ENCODE data around the gene CCNE1.
A peak's percentile ranks its signal among the peaks of the same experiment; 100 is the strongest.

The CCNE1 gene

GRCh38 chr19:29811125-29812079, at the start of gene CCNE1:
Gene CCNE1, plus strand, starts transcription at chr19:29811991. Its CDS starts 565 bp downstream, at chr19:29812556.
- peak; percentile 96 for DNase-seq

GRCh38 chr19:29763196-29763595, 48.6 kb upstream of the CCNE1 start:
- DNase-seq, result no peak

- DNase-seq, result no peak
Measured at GRCh38 chr19:29764361-29764760, 47.4 kb upstream of the CCNE1 start.

GRCh38 chr19:29766100-29766499, 45.7 kb upstream of the CCNE1 start:
- DNase-seq, result no peak

- no peak for DNase-seq
Measured at GRCh38 chr19:29767039-29767735, 44.6 kb upstream of the CCNE1 start.

- DNase-seq, result no peak
Measured at GRCh38 chr19:29768166-29768565, 43.6 kb upstream of the CCNE1 start.

GRCh38 chr19:29769997-29770396, 41.8 kb upstream of the CCNE1 start:
- DNase-seq, result no peak

GRCh38 chr19:29770648-29771047, 41.1 kb upstream of the CCNE1 start:
- peak; percentile 63 for DNase-seq

GRCh38 chr19:29771708-29772414, 39.9 kb upstream of the CCNE1 start:
- DNase-seq, result peak; percentile 38

- no peak for DNase-seq
Measured at GRCh38 chr19:29772696-29773095, 39.1 kb upstream of the CCNE1 start.

- DNase-seq, result no peak
Measured at GRCh38 chr19:29773141-29773540, 38.6 kb upstream of the CCNE1 start.

- no peak for DNase-seq
Measured at GRCh38 chr19:29774126-29774525, 37.7 kb upstream of the CCNE1 start.

- DNase-seq, result no peak
Measured at GRCh38 chr19:29777781-29778309, 33.9 kb upstream of the CCNE1 start.

- DNase-seq, result no peak
Measured at GRCh38 chr19:29779921-29780320, 31.9 kb upstream of the CCNE1 start.

GRCh38 chr19:29781386-29782259, 30.2 kb upstream of the CCNE1 start:
- no peak for DNase-seq

GRCh38 chr19:29782260-29782580, 29.6 kb upstream of the CCNE1 start:
- DNase-seq, result no peak

GRCh38 chr19:29783627-29784190, 28.1 kb upstream of the CCNE1 start:
- DNase-seq, result no peak

- DNase-seq, result no peak
Measured at GRCh38 chr19:29784598-29785223, 27.1 kb upstream of the CCNE1 start.

- no peak for DNase-seq
Measured at GRCh38 chr19:29785360-29785759, 26.4 kb upstream of the CCNE1 start.

- peak; percentile 47 for DNase-seq
Measured at GRCh38 chr19:29785955-29786589, 25.7 kb upstream of the CCNE1 start.

- DNase-seq, result no peak
Measured at GRCh38 chr19:29787281-29787680, 24.5 kb upstream of the CCNE1 start.

Measured in activated CD4-positive, alpha-beta T cell treated with anti-CD3 and anti-CD28 coated beads, Interleukin-2, Interleukin-6, amounts not matched to agents 100 ng/mL and 50 ng/mL, durations not matched to agents 16 hours and 8 hours (primary cell).